IMR-90 (cell line): Measurements from ENCODE around the gene BMX. TPM values are rescaled to one million over a fixed set of nuclear protein-coding genes. Genes with fewer than 3 reads are reported as not detected.

ENCODE experiments used
- ATAC-seq: fragments of 200-7000 bp; cut with Tn5 transposase; 2 replicates; pipeline ENCODE4 v1.9.1; 2020; ENCODE audit warnings: low read depth, mild to moderate bottlenecking, moderate library complexity
- BruUV-seq: library from RNA; stranded (reverse); fragments of 400-500 nt; replicated peaks from 2 replicates; lab custom pipeline; 2021; lab: Mats Ljungman, UMichigan
- CTCF ChIA-PET: fragments of 300-600 bp; formaldehyde crosslinking; extraction: SDS; loops from one replicate; lab custom pipeline; 2021; ENCODE audit warnings: antibody characterized with exemption; lab: Yijun Ruan, JAX
- POLR2A ChIA-PET: fragments of 300-600 bp; sonication (Branson Sonifier 250); formaldehyde crosslinking; loops from one replicate; lab custom pipeline; 2022; ENCODE audit warnings: antibody characterized with exemption; ENCODE audit not compliant: unreplicated experiment; lab: Charles Lee
- DNase-seq: peaks from one replicate; pipeline ENCODE4 v3.0.0; 2013
- H2AFZ ChIP-seq: replicated peaks from 2 replicates; pipeline ENCODE3; 2013; ENCODE audit warnings: low read length, mild to moderate bottlenecking; ENCODE audit not compliant: poor library complexity
- H2AK5ac ChIP-seq: 2 replicates; pipeline ENCODE4 v1.6.1; 2013; ENCODE audit warnings: low read depth, low read length, inconsistent platforms
- H2AK9ac ChIP-seq: replicated peaks from 2 replicates; pipeline ENCODE3; 2013; ENCODE audit warnings: mild to moderate bottlenecking, low read depth, low read length, moderate library complexity; ENCODE audit not compliant: poor library complexity
- H2BK120ac ChIP-seq: 2 replicates; pipeline ENCODE4 v1.6.1; 2013; ENCODE audit warnings: low read depth, low read length, inconsistent platforms
- H2BK15ac ChIP-seq: 3 replicates; pipeline ENCODE4 v1.6.1; 2013; ENCODE audit warnings: low read depth, low read length, inconsistent platforms
- H2BK20ac ChIP-seq: 2 replicates; pipeline ENCODE4 v1.6.1; 2013; ENCODE audit warnings: low read depth, mild to moderate bottlenecking, inconsistent platforms, low read length, moderate library complexity
- H2BK5ac ChIP-seq: 2 replicates; pipeline ENCODE4 v1.6.1; 2013; ENCODE audit warnings: mild to moderate bottlenecking, low read depth, low read length, inconsistent platforms; ENCODE audit not compliant: poor library complexity, severe bottlenecking
- H3K14ac ChIP-seq: replicated peaks from 2 replicates; pipeline ENCODE4 v1.6.1; 2013; ENCODE audit warnings: low read depth, low read length, inconsistent platforms
- H3K18ac ChIP-seq: 2 replicates; pipeline ENCODE4 v1.6.1; 2013; ENCODE audit warnings: low read depth, low read length, control low read depth
- H3K23ac ChIP-seq: 2 replicates; pipeline ENCODE4 v1.6.1; 2013; ENCODE audit warnings: low read depth, low read length, inconsistent platforms
- H3K27ac ChIP-seq: 2 replicates; pipeline ENCODE4 v1.5.1; 2013; ENCODE audit warnings: mild to moderate bottlenecking, control low read depth, low read length; ENCODE audit not compliant: insufficient read depth
- H3K27me3 ChIP-seq: 2 replicates; pipeline ENCODE4 v1.6.1; 2013; ENCODE audit warnings: low read length; ENCODE audit not compliant: control insufficient read depth, insufficient read depth
- H3K36me3 ChIP-seq: 2 replicates; pipeline ENCODE4 v1.6.1; 2013; ENCODE audit warnings: low read length, mixed read lengths; ENCODE audit not compliant: control insufficient read depth, insufficient read depth
- H3K4ac ChIP-seq: 2 replicates; pipeline ENCODE4 v1.6.1; 2013; ENCODE audit warnings: low read depth, low read length, inconsistent platforms
- H3K4me1 ChIP-seq: 2 replicates; pipeline ENCODE4 v1.6.1; 2013; ENCODE audit warnings: low read length, mixed read lengths; ENCODE audit not compliant: control insufficient read depth, insufficient read depth
- H3K4me2 ChIP-seq: 2 replicates; pipeline ENCODE4 v1.6.1; 2013; ENCODE audit warnings: low read depth, mild to moderate bottlenecking, control low read depth, low read length, moderate library complexity
- H3K4me3 ChIP-seq: 2 replicates; pipeline ENCODE4 v1.5.1; 2013; ENCODE audit warnings: low read depth, mild to moderate bottlenecking, control low read depth, low read length, moderate library complexity; ENCODE audit not compliant: insufficient read depth
- H3K56ac ChIP-seq: 2 replicates; pipeline ENCODE4 v1.6.1; 2013; ENCODE audit warnings: low read length, inconsistent platforms; ENCODE audit not compliant: insufficient read depth; ENCODE audit errors: extremely low read depth
- H3K79me1 ChIP-seq, 2 experiments: 2 replicates each; pipeline ENCODE4 v1.6.1; 2013; ENCODE audit warnings: low read length in 2 of 2, inconsistent platforms in 1 of 2, low read depth in 1 of 2
- H3K9ac ChIP-seq: 2 replicates; pipeline ENCODE4 v1.6.1; 2013; ENCODE audit warnings: low read depth, low read length, control low read depth
- H3K9me1 ChIP-seq: 2 replicates; pipeline ENCODE4 v1.6.1; 2013; ENCODE audit warnings: low read length, inconsistent platforms; ENCODE audit not compliant: insufficient read depth
- H3K9me3 ChIP-seq: 2 replicates; pipeline ENCODE4 v1.6.1; 2013; ENCODE audit warnings: low read length; ENCODE audit not compliant: control insufficient read depth, insufficient read depth
- H4K20me1 ChIP-seq: 2 replicates; pipeline ENCODE4 v1.6.1; 2013; ENCODE audit warnings: low read length, inconsistent platforms; ENCODE audit not compliant: insufficient read depth
- H4K5ac ChIP-seq: 2 replicates; pipeline ENCODE4 v1.6.1; 2013; ENCODE audit warnings: mild to moderate bottlenecking, low read depth, low read length, control low read depth
- H4K8ac ChIP-seq, 2 experiments: 2 replicates each; pipeline ENCODE4 v1.6.1; 2013; ENCODE audit warnings: low read depth in 2 of 2, low read length in 2 of 2, control low read depth in 1 of 2, inconsistent platforms in 1 of 2
- H4K91ac ChIP-seq: 2 replicates; pipeline ENCODE4 v1.6.1; 2013; ENCODE audit warnings: low read depth, low read length, inconsistent platforms; ENCODE audit not compliant: insufficient read depth
- MAZ ChIP-seq: IDR thresholded peaks from 2 replicates; pipeline ENCODE4 v1.6.1; 2012; ENCODE audit warnings: low read depth, mild to moderate bottlenecking, low read length, improper control_type of control experiment, moderate library complexity, borderline replicate concordance
- MXI1 ChIP-seq: IDR thresholded peaks from 2 replicates; pipeline ENCODE4 v1.6.1; 2012; ENCODE audit warnings: low read depth, mild to moderate bottlenecking, low read length, moderate library complexity, borderline replicate concordance
- RAD21 ChIP-seq: IDR thresholded peaks from 2 replicates; pipeline ENCODE4 v1.6.1; 2012; ENCODE audit warnings: low read length, improper control_type of control experiment
- RFX5 ChIP-seq: IDR thresholded peaks from 2 replicates; pipeline ENCODE4 v1.8.0; 2012; ENCODE audit warnings: low read depth, mild to moderate bottlenecking, low read length, moderate library complexity
- WGBS, 2 experiments: methylation state at CpG; one replicate each; pipeline versions ENCODE4 v1.1.5 to v1.1.7; 2013; ENCODE audit warnings: missing lambda C conversion rate in 2 of 2; ENCODE audit not compliant: insufficient read length in 1 of 2; ENCODE audit errors: extremely low coverage in 2 of 2; 5-methylcytosine and 5-hydroxymethylcytosine counted together
- dilution Hi-C: fragments of 300-500 bp; cut with HindIII; formaldehyde crosslinking; loops from one replicate; pipeline ENCODE4 v1.14.3; 2018; ENCODE audit warnings: low sequenced_read_pairs; ENCODE audit not compliant: unreplicated experiment
- in situ Hi-C: fragments of 300-500 bp; cut with MboI; formaldehyde crosslinking; loops from 3 replicates; pipeline ENCODE4 v1.14.3; 2019; ENCODE audit warnings: low sequenced_read_pairs, inconsistent platforms, mixed read lengths
- intact Hi-C: fragments of 100-400 bp; cut with micrococcal nuclease; formaldehyde crosslinking; loops from 2 replicates; pipeline ENCODE4 v1.10.0; 2022
- polyA plus RNA-seq, 3 experiments: library from polyadenylated mRNA; depleted of rRNA; stranded (reverse); fragments of >200 nt; gene quantifications; 2 replicates each; pipeline ENCODE4 v1.2.3, GENCODE V29; 2012; ENCODE audit warnings: low replicate concordance in 1 of 3
- total RNA-seq: library from RNA; depleted of rRNA; stranded (reverse); fragments of >200 nt; gene quantifications from 2 replicates; pipeline ENCODE4 v1.2.3, GENCODE V29; 2012
- TF ChIP-seq, protein P1 (sequence below): conservative IDR thresholded peaks from 2 replicates; pipeline ENCODE4 v1.5.1; 2012; ENCODE audit warnings: mild to moderate bottlenecking, low read depth, low read length, improper control_type of control experiment

The BMX gene
- total and polyA plus RNA-seq, 2 of the 4 experiments (the other 2 are of a cell fraction): not detected

- CTCF ChIA-PET: interaction anchor here (1.7 kb wide), 1 partner anchor 10 kb away, joined by 4 read pairs; no protein-coding TSS in a partner anchor
- no peak for ATAC-seq
- H2AK5ac ChIP-seq: no peak overlapping the region
Measured at GRCh38 chrX:15574017-15574416, 73.4 kb downstream of the BMX start.

More at GRCh38 chrX:15574017-15574416, 73.4 kb downstream of the BMX start:
- Histone ChIP-seq H4K8ac (no peak overlapping the region), H2AK9ac (no peak overlapping the region), H2BK20ac (no peak overlapping the region), H3K79me1 (no peaks in the 10 kb centered on the region), H3K14ac (no peak overlapping the region), H3K27me3 (peaks cover 11% of the 10 kb centered on the region), H3K18ac (no peak overlapping the region), H3K9me3 (no peaks in the 10 kb centered on the region), H2BK5ac (no peak overlapping the region), H2BK15ac (no peak overlapping the region), H3K27ac (no peak overlapping the region), H2AFZ (no peak overlapping the region), H4K91ac (no peak overlapping the region), H3K4ac (no peak overlapping the region), H4K5ac (no peak overlapping the region), H4K20me1 (no peaks in the 10 kb centered on the region), H3K56ac (no peak overlapping the region), H3K4me1 (no peaks in the 10 kb centered on the region), H3K4me3 (no peak overlapping the region), H2BK120ac (no peak overlapping the region), H3K36me3 (no peaks in the 10 kb centered on the region), H3K4me2 (no peak overlapping the region), H3K9me1 (no peaks in the 10 kb centered on the region), H3K9ac (no peak overlapping the region), H3K23ac (no peak overlapping the region)
- dilution Hi-C loops (no loop called here), intact Hi-C loops (no loop called here), in situ Hi-C loops (no loop called here)
- no peak for DNase-seq
- no CpG with 5 or more reads among the region's 2 CpGs for WGBS, 2 experiments
- TF ChIP-seq, protein P1, sequence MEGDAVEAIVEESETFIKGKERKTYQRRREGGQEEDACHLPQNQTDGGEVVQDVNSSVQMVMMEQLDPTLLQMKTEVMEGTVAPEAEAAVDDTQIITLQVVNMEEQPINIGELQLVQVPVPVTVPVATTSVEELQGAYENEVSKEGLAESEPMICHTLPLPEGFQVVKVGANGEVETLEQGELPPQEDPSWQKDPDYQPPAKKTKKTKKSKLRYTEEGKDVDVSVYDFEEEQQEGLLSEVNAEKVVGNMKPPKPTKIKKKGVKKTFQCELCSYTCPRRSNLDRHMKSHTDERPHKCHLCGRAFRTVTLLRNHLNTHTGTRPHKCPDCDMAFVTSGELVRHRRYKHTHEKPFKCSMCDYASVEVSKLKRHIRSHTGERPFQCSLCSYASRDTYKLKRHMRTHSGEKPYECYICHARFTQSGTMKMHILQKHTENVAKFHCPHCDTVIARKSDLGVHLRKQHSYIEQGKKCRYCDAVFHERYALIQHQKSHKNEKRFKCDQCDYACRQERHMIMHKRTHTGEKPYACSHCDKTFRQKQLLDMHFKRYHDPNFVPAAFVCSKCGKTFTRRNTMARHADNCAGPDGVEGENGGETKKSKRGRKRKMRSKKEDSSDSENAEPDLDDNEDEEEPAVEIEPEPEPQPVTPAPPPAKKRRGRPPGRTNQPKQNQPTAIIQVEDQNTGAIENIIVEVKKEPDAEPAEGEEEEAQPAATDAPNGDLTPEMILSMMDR: no peak
- TF ChIP-seq MAZ: no peak
- no peak for TF ChIP-seq MXI1
- TF ChIP-seq RAD21: no peak
- no peak for TF ChIP-seq RFX5
- BruUV-seq: no TSS peak
- POLR2A ChIA-PET: no interaction called here
